NT2/D1 (cell line): ENCODE measurements around the gene POLN.

Experiments
- SUZ12 ChIP-seq: IDR thresholded peaks from 2 replicates; pipeline ENCODE4 v1.6.1; 2011; ENCODE audit not compliant: insufficient read length, insufficient read depth; ENCODE audit errors: extremely low read depth
- YY1 ChIP-seq: IDR thresholded peaks from 2 replicates; pipeline ENCODE4 v1.6.1; 2011; ENCODE audit not compliant: insufficient read length, insufficient read depth
- ZNF274 ChIP-seq: IDR thresholded peaks from 2 replicates; pipeline ENCODE4 v1.6.1; 2011; ENCODE audit warnings: mild to moderate bottlenecking, low read depth, low read length

DNA sequence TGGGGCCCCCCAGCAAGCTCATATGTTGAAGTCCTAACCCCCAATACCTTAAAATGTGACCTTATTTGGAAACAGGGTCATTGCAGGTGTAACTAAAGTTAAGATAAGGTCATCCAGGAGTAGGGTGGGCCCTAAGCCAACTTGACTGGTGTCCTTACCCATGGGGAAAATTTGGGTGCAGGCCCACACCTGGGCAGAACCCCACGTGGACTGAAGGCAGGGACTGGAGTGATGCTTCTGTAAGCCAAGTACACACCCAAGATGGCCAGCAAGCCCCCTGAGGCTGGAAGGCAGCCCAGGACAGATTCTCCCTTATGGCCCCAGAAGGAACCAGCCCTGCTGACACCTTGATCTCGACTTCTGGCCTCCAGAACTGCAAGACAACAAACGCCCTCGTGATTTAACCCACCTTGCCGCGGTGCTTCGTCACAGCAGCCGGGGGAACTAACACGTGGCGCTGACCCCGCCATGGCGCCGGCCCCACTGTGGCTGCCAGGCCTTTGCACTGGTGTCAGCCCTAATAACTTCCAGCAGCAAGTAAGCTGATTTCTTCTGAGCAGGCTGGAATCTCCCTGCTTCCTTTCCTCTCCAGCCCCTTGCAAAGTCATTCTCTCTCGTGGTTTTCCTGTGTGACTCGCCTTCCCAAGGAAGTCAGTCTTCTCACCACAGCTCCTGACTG is 43.2 kb upstream of the POLN start:
- TF ChIP-seq ZNF274, result no peak
- no peak for TF ChIP-seq SUZ12
- TF ChIP-seq YY1, result no peak
